VCaP (cell line): ENCODE data around the gene MRGPRE.

ENCODE experiments used
- H3K27ac ChIP-seq: fragments of 450-650 bp; 2 replicates; pipeline ENCODE4 v1.5.1; 2017
- CTCF ChIP-seq: fragments of 450-650 bp; conservative IDR thresholded peaks from 2 replicates; pipeline ENCODE4 v1.5.1; 2017; ENCODE audit warnings: mild to moderate bottlenecking, moderate library complexity

Gene MRGPRE

GRCh38 chr11:3237119-3237518 is 4.9 kb upstream of the MRGPRE start:
- no peak for TF ChIP-seq CTCF
- H3K27ac ChIP-seq, result no peak overlapping the region

GRCh38 chr11:3234846-3235245 is 2.6 kb upstream of the MRGPRE start:
- H3K27ac ChIP-seq, result no peak overlapping the region
- TF ChIP-seq CTCF, result no peak

- no peak for TF ChIP-seq CTCF
Measured at GRCh38 chr11:3232956-3233355, 739 bp upstream of the MRGPRE start.

GRCh38 chr11:3231550-3231850 is 717 bp downstream of the MRGPRE start:
- H3K27ac ChIP-seq, result no peak overlapping the region
- TF ChIP-seq CTCF, result no peak

More at GRCh38 chr11:3232956-3233355, 739 bp upstream of the MRGPRE start:
- H3K27ac ChIP-seq, result no peak overlapping the region

- no peak for TF ChIP-seq CTCF
- H3K27ac ChIP-seq, result no peak overlapping the region
Measured at GRCh38 chr11:3230636-3231549, 1.3 kb downstream of the MRGPRE start.

- TF ChIP-seq CTCF, result no peak
- no peak overlapping the region for H3K27ac ChIP-seq
Measured at GRCh38 chr11:3229673-3230630, 2.3 kb downstream of the MRGPRE start.

- no peak for TF ChIP-seq CTCF
- no peak overlapping the region for H3K27ac ChIP-seq
Measured at GRCh38 chr11:3228445-3228829, 3.8 kb downstream of the MRGPRE start.
